Tibial nerve (tissue), 4 donors: ENCODE measurements around the gene POLR3F. TPM values are rescaled to one million over a fixed set of nuclear protein-coding genes. Genes with fewer than 3 reads are reported as not detected.

Source experiments
- DNase-seq, 2 donors: peaks; one replicate each; pipeline ENCODE4 v3.0.0-alpha.2; 2019; ENCODE audit warnings: low spot score in 2 of 2
- H3K27ac ChIP-seq, 4 donors: fragments of 200-600 bp; sonication (generic) in 3 of 4; one replicate each; pipeline ENCODE4 v1.5.1; 2017 to 2019; ENCODE audit warnings: mild to moderate bottlenecking in 1 of 4
- H3K27me3 ChIP-seq, 2 donors: fragments of 200-600 bp; sonication (generic) in 1 of 2; one replicate each; pipeline versions ENCODE4 v1.5.1 to v1.6.0; 2017 to 2019
- H3K36me3 ChIP-seq, 3 donors: fragments of 200-600 bp; sonication (generic); one replicate each; pipeline ENCODE4 v1.5.1; 2018 to 2019
- H3K4me1 ChIP-seq, 4 donors: fragments of 200-600 bp; sonication (generic) in 3 of 4; one replicate each; pipeline ENCODE4 v1.5.1; 2017 to 2019
- H3K4me3 ChIP-seq, 4 donors: fragments of 200-600 bp; sonication (generic) in 3 of 4; one replicate each; pipeline ENCODE4 v1.5.1; 2017 to 2019; ENCODE audit warnings: mild to moderate bottlenecking in 1 of 4, moderate library complexity in 1 of 4
- H3K9me3 ChIP-seq, 4 donors: fragments of 200-600 bp; sonication (generic) in 3 of 4; one replicate each; pipeline ENCODE4 v1.5.1; 2017 to 2019
- CTCF ChIP-seq, 5 experiments: fragments of 200-600 bp in 3 of 5; fragments of 450-650 bp in 2 of 5; sonication (generic) in 3 of 5; IDR thresholded peaks; one replicate each; pipeline ENCODE4 v1.5.1; 2016 to 2019; ENCODE audit warnings: antibody characterized with exemption in 5 of 5, mild to moderate bottlenecking in 3 of 5, moderate library complexity in 2 of 5
- EP300 ChIP-seq, 2 donors: sonication (generic); formaldehyde crosslinking; IDR thresholded peaks; one replicate each; pipeline ENCODE4 v1.6.1; 2017; ENCODE audit warnings: antibody characterized with exemption in 2 of 2, mild to moderate bottlenecking in 1 of 2
- POLR2A ChIP-seq, 2 donors: fragments of 450-650 bp; IDR thresholded peaks; one replicate each; pipeline ENCODE4 v1.6.1; 2017; ENCODE audit warnings: antibody characterized with exemption in 2 of 2, mild to moderate bottlenecking in 2 of 2, moderate library complexity in 2 of 2
- WGBS, 2 donors: methylation state at CpG; one replicate each; pipeline ENCODE4 v1.1.5; 2018; 5-methylcytosine and 5-hydroxymethylcytosine counted together
- total RNA-seq, 4 donors: library from RNA; depleted of rRNA; stranded (reverse); fragments of >200 nt; gene quantifications; one replicate each; pipeline ENCODE4 v1.1.0, GENCODE V29; 2016

Gene POLR3F
- total RNA-seq, 4 donors from 2014 or later = 4.5 to 10.1 (median 7.7) TPM

- 93 to 94% methylated on average over 9 of the region's 9 CpGs for WGBS, 2 donors
- peaks cover 0 to 14% (median 2%) of the 10 kb centered on the region in 4 donors for H3K4me1 ChIP-seq
- no peak overlapping the region for H3K27ac ChIP-seq
- no peaks in the 10 kb centered on the region for H3K27me3 ChIP-seq
- peaks cover 0 to 16% (median 0%) of the 10 kb centered on the region in 3 donors for H3K36me3 ChIP-seq
- H3K9me3 ChIP-seq = no peaks in the 10 kb centered on the region
- TF ChIP-seq POLR2A (IDR thresholded peaks at IDR 0.05) = no peak
- no peak for DNase-seq
- H3K4me3 ChIP-seq = no peak overlapping the region
Measured at GRCh38 chr20:18430172-18430826, 36.9 kb upstream of the POLR3F start.

- Histone ChIP-seq H3K27ac (no peak overlapping the region), H3K27me3 (no peaks in the 10 kb centered on the region), H3K4me1 (peaks cover 0 to 14% (median 2%) of the 10 kb centered on the region in 4 donors), H3K9me3 (no peaks in the 10 kb centered on the region), H3K4me3 (no peak overlapping the region), H3K36me3 (peaks cover 0 to 11% (median 0%) of the 10 kb centered on the region in 3 donors)
- 86 to 88% methylated on average over 6 of the region's 6 CpGs for WGBS, 2 donors
- TF ChIP-seq POLR2A (IDR thresholded peaks at IDR 0.05) (no peak), EP300 (IDR thresholded peaks at IDR 0.05) (no peak), CTCF (IDR thresholded peaks at IDR 0.05) (no peak)
- DNase-seq = no peak
Measured at GRCh38 chr20:18431206-18431605, 36.0 kb upstream of the POLR3F start.

- no peak overlapping the region for H3K4me3 ChIP-seq
- no peak for TF ChIP-seq CTCF (IDR thresholded peaks at IDR 0.05)
- TF ChIP-seq POLR2A (IDR thresholded peaks at IDR 0.05) = no peak
- no peak for TF ChIP-seq EP300 (IDR thresholded peaks at IDR 0.05)
- 77 to 78% methylated on average over 2 of the region's 2 CpGs for WGBS, 2 donors
Measured at GRCh38 chr20:18436847-18437246, 30.3 kb upstream of the POLR3F start.

GRCh38 chr20:18440403-18440802, 26.8 kb upstream of the POLR3F start:
- H3K27me3 ChIP-seq = no peaks in the 10 kb centered on the region
- H3K9me3 ChIP-seq = peaks cover 0 to 4% (median 0%) of the 10 kb centered on the region in 4 donors
- 0 to 39% methylated on average over 1 of the region's 1 CpG for WGBS, 2 donors
- TF ChIP-seq EP300 (IDR thresholded peaks at IDR 0.05) (no peak), CTCF (IDR thresholded peaks at IDR 0.05) (no peak), POLR2A (IDR thresholded peaks at IDR 0.05) (no peak)
- no peak overlapping the region for H3K4me3 ChIP-seq
- peaks cover 0 to 6% (median 0%) of the 10 kb centered on the region in 3 donors for H3K36me3 ChIP-seq
- no peak overlapping the region for H3K27ac ChIP-seq
- no peaks in the 10 kb centered on the region for H3K4me1 ChIP-seq
- no peak for DNase-seq

More at GRCh38 chr20:18436847-18437246, 30.3 kb upstream of the POLR3F start:
- Histone ChIP-seq H3K9me3 (peaks cover 0 to 4% (median 0%) of the 10 kb centered on the region in 4 donors), H3K4me1 (no peaks in the 10 kb centered on the region), H3K27ac (no peak overlapping the region), H3K36me3 (peaks cover 0 to 9% (median 0%) of the 10 kb centered on the region in 3 donors), H3K27me3 (no peaks in the 10 kb centered on the region)
- no peak for DNase-seq

- Histone ChIP-seq H3K9me3 (peaks cover 0 to under 1% (median 0%) of the 10 kb centered on the region in 4 donors), H3K27me3 (no peaks in the 10 kb centered on the region), H3K36me3 (peaks cover 0 to 13% (median 0%) of the 10 kb centered on the region in 3 donors), H3K27ac (no peak overlapping the region), H3K4me3 (no peak overlapping the region), H3K4me1 (no peaks in the 10 kb centered on the region)
- no peak for DNase-seq
- TF ChIP-seq POLR2A (IDR thresholded peaks at IDR 0.05) (no peak), CTCF (IDR thresholded peaks at IDR 0.05) (no peak), EP300 (IDR thresholded peaks at IDR 0.05) (no peak)
- 28 to 37% methylated on average over 4 of the region's 4 CpGs for WGBS, 2 donors
Measured at GRCh38 chr20:18443886-18444285, 23.3 kb upstream of the POLR3F start.
